IMR-90 (cell line): ENCODE measurements around the gene CLRN1. TPM values are rescaled to one million over a fixed set of nuclear protein-coding genes. Genes with fewer than 3 reads are reported as not detected.
A peak's percentile ranks its signal among the peaks of the same experiment; 100 is the strongest.

Experiments used
- ATAC-seq: fragments of 200-7000 bp; cut with Tn5 transposase; 2 replicates; pipeline ENCODE4 v1.9.1; 2020; ENCODE audit warnings: low read depth, mild to moderate bottlenecking, moderate library complexity
- BruUV-seq: library from RNA; stranded (reverse); fragments of 400-500 nt; replicated peaks from 2 replicates; lab custom pipeline; 2021; lab: Mats Ljungman, UMichigan
- CTCF ChIA-PET: fragments of 300-600 bp; formaldehyde crosslinking; extraction: SDS; loops from one replicate; lab custom pipeline; 2021; ENCODE audit warnings: antibody characterized with exemption; lab: Yijun Ruan, JAX
- POLR2A ChIA-PET: fragments of 300-600 bp; sonication (Branson Sonifier 250); formaldehyde crosslinking; loops from one replicate; lab custom pipeline; 2022; ENCODE audit warnings: antibody characterized with exemption; ENCODE audit not compliant: unreplicated experiment; lab: Charles Lee
- DNase-seq: peaks from one replicate; pipeline ENCODE4 v3.0.0; 2013
- H2AFZ ChIP-seq: replicated peaks from 2 replicates; pipeline ENCODE3; 2013; ENCODE audit warnings: low read length, mild to moderate bottlenecking; ENCODE audit not compliant: poor library complexity
- H2AK5ac ChIP-seq: 2 replicates; pipeline ENCODE4 v1.6.1; 2013; ENCODE audit warnings: low read depth, low read length, inconsistent platforms
- H2AK9ac ChIP-seq: replicated peaks from 2 replicates; pipeline ENCODE3; 2013; ENCODE audit warnings: mild to moderate bottlenecking, low read depth, low read length, moderate library complexity; ENCODE audit not compliant: poor library complexity
- H2BK120ac ChIP-seq: 2 replicates; pipeline ENCODE4 v1.6.1; 2013; ENCODE audit warnings: low read depth, low read length, inconsistent platforms
- H2BK15ac ChIP-seq: 3 replicates; pipeline ENCODE4 v1.6.1; 2013; ENCODE audit warnings: low read depth, low read length, inconsistent platforms
- H2BK20ac ChIP-seq: 2 replicates; pipeline ENCODE4 v1.6.1; 2013; ENCODE audit warnings: low read depth, mild to moderate bottlenecking, inconsistent platforms, low read length, moderate library complexity
- H2BK5ac ChIP-seq: 2 replicates; pipeline ENCODE4 v1.6.1; 2013; ENCODE audit warnings: mild to moderate bottlenecking, low read depth, low read length, inconsistent platforms; ENCODE audit not compliant: poor library complexity, severe bottlenecking
- H3K14ac ChIP-seq: replicated peaks from 2 replicates; pipeline ENCODE4 v1.6.1; 2013; ENCODE audit warnings: low read depth, low read length, inconsistent platforms
- H3K18ac ChIP-seq: 2 replicates; pipeline ENCODE4 v1.6.1; 2013; ENCODE audit warnings: low read depth, low read length, control low read depth
- H3K23ac ChIP-seq: 2 replicates; pipeline ENCODE4 v1.6.1; 2013; ENCODE audit warnings: low read depth, low read length, inconsistent platforms
- H3K27ac ChIP-seq: 2 replicates; pipeline ENCODE4 v1.5.1; 2013; ENCODE audit warnings: mild to moderate bottlenecking, control low read depth, low read length; ENCODE audit not compliant: insufficient read depth
- H3K27me3 ChIP-seq: 2 replicates; pipeline ENCODE4 v1.6.1; 2013; ENCODE audit warnings: low read length; ENCODE audit not compliant: control insufficient read depth, insufficient read depth
- H3K36me3 ChIP-seq: 2 replicates; pipeline ENCODE4 v1.6.1; 2013; ENCODE audit warnings: low read length, mixed read lengths; ENCODE audit not compliant: control insufficient read depth, insufficient read depth
- H3K4ac ChIP-seq: 2 replicates; pipeline ENCODE4 v1.6.1; 2013; ENCODE audit warnings: low read depth, low read length, inconsistent platforms
- H3K4me1 ChIP-seq: 2 replicates; pipeline ENCODE4 v1.6.1; 2013; ENCODE audit warnings: low read length, mixed read lengths; ENCODE audit not compliant: control insufficient read depth, insufficient read depth
- H3K4me2 ChIP-seq: 2 replicates; pipeline ENCODE4 v1.6.1; 2013; ENCODE audit warnings: low read depth, mild to moderate bottlenecking, control low read depth, low read length, moderate library complexity
- H3K4me3 ChIP-seq: 2 replicates; pipeline ENCODE4 v1.5.1; 2013; ENCODE audit warnings: low read depth, mild to moderate bottlenecking, control low read depth, low read length, moderate library complexity; ENCODE audit not compliant: insufficient read depth
- H3K56ac ChIP-seq: 2 replicates; pipeline ENCODE4 v1.6.1; 2013; ENCODE audit warnings: low read length, inconsistent platforms; ENCODE audit not compliant: insufficient read depth; ENCODE audit errors: extremely low read depth
- H3K79me1 ChIP-seq, 2 experiments: 2 replicates each; pipeline ENCODE4 v1.6.1; 2013; ENCODE audit warnings: low read length in 2 of 2, inconsistent platforms in 1 of 2, low read depth in 1 of 2
- H3K9ac ChIP-seq: 2 replicates; pipeline ENCODE4 v1.6.1; 2013; ENCODE audit warnings: low read depth, low read length, control low read depth
- H3K9me1 ChIP-seq: 2 replicates; pipeline ENCODE4 v1.6.1; 2013; ENCODE audit warnings: low read length, inconsistent platforms; ENCODE audit not compliant: insufficient read depth
- H3K9me3 ChIP-seq: 2 replicates; pipeline ENCODE4 v1.6.1; 2013; ENCODE audit warnings: low read length; ENCODE audit not compliant: control insufficient read depth, insufficient read depth
- H4K20me1 ChIP-seq: 2 replicates; pipeline ENCODE4 v1.6.1; 2013; ENCODE audit warnings: low read length, inconsistent platforms; ENCODE audit not compliant: insufficient read depth
- H4K5ac ChIP-seq: 2 replicates; pipeline ENCODE4 v1.6.1; 2013; ENCODE audit warnings: mild to moderate bottlenecking, low read depth, low read length, control low read depth
- H4K8ac ChIP-seq, 2 experiments: 2 replicates each; pipeline ENCODE4 v1.6.1; 2013; ENCODE audit warnings: low read depth in 2 of 2, low read length in 2 of 2, control low read depth in 1 of 2, inconsistent platforms in 1 of 2
- H4K91ac ChIP-seq: 2 replicates; pipeline ENCODE4 v1.6.1; 2013; ENCODE audit warnings: low read depth, low read length, inconsistent platforms; ENCODE audit not compliant: insufficient read depth
- CEBPB ChIP-seq: IDR thresholded peaks from 2 replicates; pipeline ENCODE4 v1.6.1; 2012; ENCODE audit warnings: low read depth, low read length, improper control_type of control experiment
- RAD21 ChIP-seq: IDR thresholded peaks from 2 replicates; pipeline ENCODE4 v1.6.1; 2012; ENCODE audit warnings: low read length, improper control_type of control experiment
- WGBS, 2 experiments: methylation state at CpG; one replicate each; pipeline versions ENCODE4 v1.1.5 to v1.1.7; 2013; ENCODE audit warnings: missing lambda C conversion rate in 2 of 2; ENCODE audit not compliant: insufficient read length in 1 of 2; ENCODE audit errors: extremely low coverage in 2 of 2; 5-methylcytosine and 5-hydroxymethylcytosine counted together
- dilution Hi-C: fragments of 300-500 bp; cut with HindIII; formaldehyde crosslinking; loops from one replicate; pipeline ENCODE4 v1.14.3; 2018; ENCODE audit warnings: low sequenced_read_pairs; ENCODE audit not compliant: unreplicated experiment
- in situ Hi-C: fragments of 300-500 bp; cut with MboI; formaldehyde crosslinking; loops from 3 replicates; pipeline ENCODE4 v1.14.3; 2019; ENCODE audit warnings: low sequenced_read_pairs, inconsistent platforms, mixed read lengths
- intact Hi-C: fragments of 100-400 bp; cut with micrococcal nuclease; formaldehyde crosslinking; loops from 2 replicates; pipeline ENCODE4 v1.10.0; 2022
- polyA plus RNA-seq, 3 experiments: library from polyadenylated mRNA; depleted of rRNA; stranded (reverse); fragments of >200 nt; gene quantifications; 2 replicates each; pipeline ENCODE4 v1.2.3, GENCODE V29; 2012; ENCODE audit warnings: low replicate concordance in 1 of 3
- total RNA-seq: library from RNA; depleted of rRNA; stranded (reverse); fragments of >200 nt; gene quantifications from 2 replicates; pipeline ENCODE4 v1.2.3, GENCODE V29; 2012

Gene CLRN1
- total and polyA plus RNA-seq, 2 of the 4 experiments (the other 2 are of a cell fraction): not detected

GRCh38 chr3:150887031-150887430 is 85.5 kb downstream of the CLRN1 start:
- no peak overlapping the region for H2BK5ac ChIP-seq
- intact Hi-C loops (no loop called here), in situ Hi-C loops (no loop called here), dilution Hi-C loops (no loop called here)
- H3K27me3 ChIP-seq: peaks cover 14% of the 10 kb centered on the region
- DNase-seq (peak; percentile 8), ATAC-seq (no peak)
- no peaks in the 10 kb centered on the region for H3K36me3 ChIP-seq
- no peaks in the 10 kb centered on the region for H3K79me1 ChIP-seq
- no peak overlapping the region for H3K4ac ChIP-seq
- no peak overlapping the region for H3K14ac ChIP-seq
- H2BK15ac ChIP-seq: no peak overlapping the region
- no peaks in the 10 kb centered on the region for H3K9me1 ChIP-seq
- H3K27ac ChIP-seq: no peak overlapping the region
- H3K23ac ChIP-seq: no peak overlapping the region
- no peak overlapping the region for H4K8ac ChIP-seq
- no peak overlapping the region for H2BK20ac ChIP-seq
- H2BK120ac ChIP-seq: no peak overlapping the region
- no peak overlapping the region for H4K91ac ChIP-seq
- POLR2A ChIA-PET: no interaction called here
- no peak overlapping the region for H2AK5ac ChIP-seq
- H3K9me3 ChIP-seq: no peaks in the 10 kb centered on the region
- H3K9ac ChIP-seq: no peak overlapping the region
- CTCF ChIA-PET: no interaction called here
- no peak overlapping the region for H2AK9ac ChIP-seq
- H2AFZ ChIP-seq: no peak overlapping the region
- H4K5ac ChIP-seq: no peak overlapping the region
- H3K4me3 ChIP-seq: no peak overlapping the region
- H3K18ac ChIP-seq: no peak overlapping the region
- no peak overlapping the region for H3K4me2 ChIP-seq
- no peaks in the 10 kb centered on the region for H3K4me1 ChIP-seq
- TF ChIP-seq CEBPB (peak; percentile 19; the same call in 1 of the 2 replicates), RAD21 (no peak)
- WGBS, 2 experiments: no CpG with 5 or more reads among the region's 2 CpGs
- no peaks in the 10 kb centered on the region for H4K20me1 ChIP-seq
- no TSS peak for BruUV-seq
- H3K56ac ChIP-seq: no peak overlapping the region
